ENCODE data around the gene PLEKHM2.

PLEKHM2 gene

DNA sequence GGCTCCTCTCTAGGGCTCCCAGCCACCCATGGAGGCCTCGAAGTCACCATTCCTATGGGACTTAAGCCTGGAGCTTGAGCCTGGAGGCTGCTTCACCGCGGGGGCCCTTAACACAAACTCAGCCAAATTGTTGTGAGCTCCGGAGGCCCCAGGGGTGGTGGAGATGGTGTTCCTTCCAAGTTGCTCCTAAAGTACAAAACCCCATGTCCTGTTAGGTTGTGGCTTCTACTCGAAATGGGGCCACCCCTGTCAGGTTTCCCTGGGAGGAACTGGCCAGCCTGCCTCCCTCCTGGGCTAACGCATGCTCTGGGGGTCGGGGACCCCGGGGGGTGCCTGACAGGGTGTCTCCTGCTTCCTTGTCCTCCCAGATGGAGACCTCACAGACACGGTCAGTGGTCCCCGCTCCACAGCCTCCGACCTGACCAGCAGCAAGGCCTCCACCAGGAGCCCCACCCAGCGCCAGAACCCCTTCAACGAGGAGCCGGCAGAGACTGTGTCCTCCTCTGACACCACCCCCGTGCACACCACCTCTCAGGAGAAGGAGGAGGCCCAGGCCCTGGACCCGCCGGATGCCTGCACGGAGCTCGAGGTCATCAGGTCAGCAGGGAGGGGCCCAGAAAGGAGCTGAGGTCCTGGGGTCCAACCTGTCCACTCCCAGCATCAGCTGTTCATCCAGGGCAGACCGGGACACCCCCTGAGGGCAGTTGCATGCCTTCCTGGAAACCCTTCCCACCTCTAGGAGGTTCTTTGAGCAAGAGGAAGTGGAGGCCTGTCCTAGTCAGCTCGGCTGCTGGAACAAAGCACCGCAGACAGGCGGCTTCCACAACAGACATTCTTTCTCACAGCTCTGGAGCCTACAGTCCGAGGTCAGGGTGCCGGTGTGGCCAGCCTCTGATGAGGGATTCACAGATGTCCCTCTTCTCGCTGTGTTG lies 41.1 kb downstream of the PLEKHM2 start:
- DNase-seq (ENCODE audit: low read depth): no peak

- no peak for DNase-seq (ENCODE audit: low read depth)
These were observed 42.4 kb downstream of the PLEKHM2 start for GRCh38 chr1:15726508-15726907.

DNA sequence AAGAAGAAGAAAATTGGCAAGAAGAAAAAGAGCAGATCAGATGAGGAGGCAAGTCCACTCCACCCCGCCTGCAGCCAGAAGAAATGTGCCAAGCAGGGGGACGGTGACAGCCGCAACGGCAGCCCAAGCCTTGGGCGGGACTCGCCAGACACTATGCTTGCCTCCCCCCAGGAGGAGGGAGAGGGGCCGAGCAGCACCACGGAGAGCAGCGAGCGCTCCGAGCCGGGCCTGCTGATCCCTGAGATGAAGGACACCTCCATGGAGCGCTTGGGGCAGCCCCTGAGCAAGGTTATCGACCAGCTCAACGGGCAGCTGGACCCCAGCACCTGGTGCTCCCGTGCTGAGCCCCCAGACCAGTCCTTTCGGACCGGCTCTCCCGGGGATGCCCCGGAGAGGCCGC lies 42.9 kb downstream of the PLEKHM2 start:
- no peak for DNase-seq (ENCODE audit: low read depth)

- no peak for DNase-seq (ENCODE audit: low read depth)
These were observed 43.3 kb downstream of the PLEKHM2 start for GRCh38 chr1:15727424-15727823.

- no peak for DNase-seq (ENCODE audit: low read depth)
These were observed 43.9 kb downstream of the PLEKHM2 start for GRCh38 chr1:15727866-15728534.

- no peak for DNase-seq (ENCODE audit: low read depth)
These were observed 45.0 kb downstream of the PLEKHM2 start for GRCh38 chr1:15728937-15729657.

- no peak for DNase-seq (ENCODE audit: low read depth)
These were observed 46.3 kb downstream of the PLEKHM2 start for GRCh38 chr1:15730423-15730822.

- no peak for DNase-seq (ENCODE audit: low read depth)
These were observed 46.8 kb downstream of the PLEKHM2 start for GRCh38 chr1:15730936-15731335.

- DNase-seq (ENCODE audit: low read depth): no peak
These were observed 47.9 kb downstream of the PLEKHM2 start for GRCh38 chr1:15731735-15732685.

DNA sequence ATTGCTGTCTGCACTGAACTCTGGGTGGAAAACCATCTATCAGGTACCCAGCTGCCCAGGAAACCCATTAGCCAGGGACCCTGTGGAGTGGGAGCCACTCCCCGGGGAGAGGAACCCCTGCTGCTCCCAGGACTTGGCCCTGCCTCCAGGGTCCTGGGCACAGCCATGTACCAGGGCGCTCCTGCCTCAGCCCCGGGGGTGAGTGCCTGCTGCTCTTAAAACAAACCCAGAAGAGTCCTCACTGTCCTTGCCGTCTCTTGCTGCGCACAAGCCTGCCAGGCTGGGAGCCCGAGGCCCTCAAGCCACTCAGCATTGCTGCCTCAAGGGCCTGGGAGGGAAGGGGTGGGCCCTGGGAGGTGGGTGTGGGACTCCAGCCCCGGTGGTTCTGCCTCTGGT lies 48.6 kb downstream of the PLEKHM2 start:
- no peak for DNase-seq (ENCODE audit: low read depth)

- DNase-seq (ENCODE audit: low read depth): no peak
These were observed 49.2 kb downstream of the PLEKHM2 start for GRCh38 chr1:15733218-15733725.

GRCh38 chr1:15733726-15734226 lies 49.7 kb downstream of the PLEKHM2 start:
- no peak for DNase-seq (ENCODE audit: low read depth)

DNA sequence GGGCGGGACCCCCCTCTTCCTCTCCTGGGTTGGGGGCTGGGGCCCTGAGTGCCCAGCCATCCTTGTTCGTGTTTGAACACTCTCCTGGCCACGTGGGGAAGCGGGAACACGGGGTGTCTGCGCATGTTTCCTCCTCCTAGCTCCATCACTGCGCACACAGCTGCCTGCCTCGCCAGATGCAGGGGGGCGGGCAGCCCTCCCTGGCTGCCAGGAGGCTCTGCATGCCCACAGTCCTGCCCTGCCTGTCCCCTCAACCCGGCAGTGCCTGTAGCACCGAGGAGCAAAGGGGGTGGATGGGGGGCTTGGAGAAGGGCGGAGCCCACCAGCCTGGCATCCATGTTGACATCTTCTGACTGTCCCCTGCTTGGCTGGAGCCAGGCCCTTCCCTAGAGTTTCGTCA lies 50.2 kb downstream of the PLEKHM2 start:
- no peak for DNase-seq (ENCODE audit: low read depth)

GRCh38 chr1:15734901-15735300 lies 50.8 kb downstream of the PLEKHM2 start:
- no peak for DNase-seq (ENCODE audit: low read depth)

DNA sequence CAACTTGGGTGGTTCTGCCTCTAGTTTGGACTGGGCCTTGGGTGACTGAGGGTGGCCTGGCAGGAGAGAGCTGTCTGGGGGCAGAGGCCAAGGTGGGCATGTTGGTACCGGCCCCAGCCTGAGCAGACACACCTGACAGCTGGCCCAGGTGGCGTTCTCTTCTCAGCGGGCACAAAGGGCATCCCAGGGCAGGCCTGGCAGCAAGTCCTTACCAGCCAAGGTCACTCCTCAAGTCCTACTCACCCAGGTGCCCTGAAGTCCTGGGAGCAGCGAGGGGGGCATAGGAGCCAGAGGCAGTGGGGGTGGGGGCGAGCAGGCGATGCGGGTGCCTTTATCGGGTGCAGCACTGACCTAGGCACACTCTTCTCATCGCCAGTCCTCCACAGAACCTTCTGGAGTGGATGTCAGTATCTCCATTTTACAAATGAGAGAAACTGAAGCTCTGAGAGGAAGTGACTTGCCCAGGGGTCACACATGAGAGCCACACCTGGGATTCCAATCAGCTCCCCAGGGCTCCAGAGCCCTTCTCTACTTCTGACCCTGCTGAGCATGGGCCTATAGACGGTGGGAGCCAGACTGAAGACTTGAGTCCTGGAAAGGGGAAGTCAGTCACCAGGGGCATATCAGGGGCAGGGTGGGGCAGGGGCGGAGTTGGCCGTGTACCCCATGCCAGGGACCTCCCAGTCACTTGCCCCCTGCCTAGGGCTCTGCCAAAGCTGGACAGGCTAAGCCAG lies 51.4 kb downstream of the PLEKHM2 start:
- no peak for DNase-seq (ENCODE audit: low read depth)

GRCh38 chr1:15736038-15736891 lies 52.1 kb downstream of the PLEKHM2 start, which contains the start of gene SLC25A34:
Gene SLC25A34 (plus strand): TSS chr1:15736258. CDS start chr1:15736486, 228 bp downstream.
- DNase-seq (ENCODE audit: low read depth): no peak

- DNase-seq (ENCODE audit: low read depth): no peak
These were observed 52.8 kb downstream of the PLEKHM2 start for GRCh38 chr1:15736892-15737261.

GRCh38 chr1:15737324-15738319 lies 53.5 kb downstream of the PLEKHM2 start:
- no peak for DNase-seq (ENCODE audit: low read depth)
